Mesendoderm (in vitro differentiated cells): ENCODE measurements around the gene CC2D2A.

Source experiments
- DNase-seq: peaks from one replicate; pipeline ENCODE4 v3.0.0; 2013
- H2AK5ac ChIP-seq: 2 replicates; pipeline ENCODE4 v1.6.1; 2013; ENCODE audit warnings: low read length, inconsistent platforms
- H2BK120ac ChIP-seq: 2 replicates; pipeline ENCODE4 v1.6.1; 2013; ENCODE audit warnings: low read depth, mild to moderate bottlenecking, low read length, moderate library complexity, mixed read lengths
- H2BK15ac ChIP-seq: replicated peaks from 2 replicates; pipeline ENCODE4 v1.6.1; 2013; ENCODE audit warnings: low read depth, mild to moderate bottlenecking, moderate library complexity
- H2BK5ac ChIP-seq: 2 replicates; pipeline ENCODE4 v1.6.1; 2013; ENCODE audit warnings: low read length, inconsistent platforms
- H3K18ac ChIP-seq: 2 replicates; pipeline ENCODE4 v1.6.1; 2013; ENCODE audit warnings: mild to moderate bottlenecking, low read length, mixed read lengths
- H3K23ac ChIP-seq: one replicate; pipeline ENCODE4 v1.6.1; 2013; ENCODE audit warnings: low read length
- H3K27ac ChIP-seq: 2 replicates; pipeline ENCODE4 v1.5.1; 2013; ENCODE audit warnings: low read depth, mild to moderate bottlenecking, inconsistent platforms, low read length, moderate library complexity
- H3K27me3 ChIP-seq: 2 replicates; pipeline ENCODE4 v1.6.1; 2013; ENCODE audit warnings: low read length, control low read depth, mild to moderate bottlenecking, inconsistent platforms; ENCODE audit not compliant: insufficient read depth, poor library complexity
- H3K36me3 ChIP-seq: 2 replicates; pipeline ENCODE4 v1.6.1; 2013; ENCODE audit warnings: low read length, inconsistent platforms; ENCODE audit not compliant: control insufficient read depth, insufficient read depth
- H3K4ac ChIP-seq: one replicate; pipeline ENCODE4 v1.6.1; 2013; ENCODE audit warnings: low read depth, mild to moderate bottlenecking, low read length, moderate library complexity
- H3K4me1 ChIP-seq: 2 replicates; pipeline ENCODE4 v1.6.1; 2013; ENCODE audit warnings: low read depth, low read length, inconsistent platforms; ENCODE audit not compliant: control insufficient read depth
- H3K4me2 ChIP-seq: 2 replicates; pipeline ENCODE4 v1.6.1; 2013; ENCODE audit warnings: low read length
- H3K4me3 ChIP-seq: 2 replicates; pipeline ENCODE4 v1.5.1; 2013; ENCODE audit warnings: mild to moderate bottlenecking, low read length
- H3K56ac ChIP-seq: one replicate; pipeline ENCODE4 v1.6.1; 2013; ENCODE audit warnings: low read length
- H3K79me1 ChIP-seq: 2 replicates; pipeline ENCODE4 v1.6.1; 2013; ENCODE audit warnings: low read length, inconsistent platforms
- H3K79me2 ChIP-seq: 2 replicates; pipeline ENCODE4 v1.6.1; 2013; ENCODE audit warnings: mild to moderate bottlenecking, low read length; ENCODE audit not compliant: control insufficient read depth, insufficient read depth
- H3K9ac ChIP-seq: 2 replicates; pipeline ENCODE4 v1.6.1; 2013; ENCODE audit warnings: low read length, inconsistent platforms
- H4K5ac ChIP-seq: one replicate; pipeline ENCODE4 v1.6.1; 2013; ENCODE audit warnings: low read length
- H4K8ac ChIP-seq: one replicate; pipeline ENCODE4 v1.6.1; 2013; ENCODE audit warnings: low read depth, mild to moderate bottlenecking, control low read depth, low read length, moderate library complexity
- WGBS: extraction: QIAGEN DNeasy Blood & Tissue Kit; methylation state at CpG from one replicate; pipeline ENCODE4 v1.1.7; 2013; ENCODE audit warnings: low lambda C conversion rate, missing lambda C conversion rate; ENCODE audit not compliant: insufficient coverage; ENCODE audit errors: extremely low coverage; 5-methylcytosine and 5-hydroxymethylcytosine counted together

CC2D2A gene

GRCh38 chr4:15455290-15455689, 14.4 kb upstream of the CC2D2A start:
- no peak for DNase-seq

GRCh38 chr4:15457406-15458201, 12.1 kb upstream of the CC2D2A start:
- no peak overlapping the region for H2BK5ac ChIP-seq
- WGBS = no CpG with 5 or more reads among the region's 7 CpGs
- H4K5ac ChIP-seq = no peak overlapping the region
- no peak overlapping the region for H3K9ac ChIP-seq
- no peak overlapping the region for H2BK120ac ChIP-seq
- H3K79me1 ChIP-seq = no peaks in the 10 kb centered on the region
- no peak overlapping the region for H3K4ac ChIP-seq
- H3K79me2 ChIP-seq = no peaks in the 10 kb centered on the region
- peak; percentile 59 for DNase-seq
- H2AK5ac ChIP-seq = no peak overlapping the region
- H3K4me1 ChIP-seq = no peaks in the 10 kb centered on the region
- H3K27me3 ChIP-seq = no peaks in the 10 kb centered on the region
- H3K56ac ChIP-seq = no peak overlapping the region
- H3K4me2 ChIP-seq = no peak overlapping the region
- H2BK15ac ChIP-seq = no peak overlapping the region
- H4K8ac ChIP-seq = no peak overlapping the region
- no peak overlapping the region for H3K23ac ChIP-seq
- H3K18ac ChIP-seq = peak overlapping the region; percentile 12
- H3K27ac ChIP-seq = no peak overlapping the region
- H3K36me3 ChIP-seq = no peaks in the 10 kb centered on the region
- no peak overlapping the region for H3K4me3 ChIP-seq

More at GRCh38 chr4:15455290-15455689, 14.4 kb upstream of the CC2D2A start:
- H4K5ac ChIP-seq = no peak overlapping the region
- no peak overlapping the region for H2AK5ac ChIP-seq
- no peak overlapping the region for H3K23ac ChIP-seq
- no CpG with 5 or more reads among the region's 3 CpGs for WGBS
- H3K79me2 ChIP-seq = no peaks in the 10 kb centered on the region
- no peak overlapping the region for H4K8ac ChIP-seq
- H2BK15ac ChIP-seq = no peak overlapping the region
- no peak overlapping the region for H2BK5ac ChIP-seq
- no peak overlapping the region for H3K4ac ChIP-seq
- no peak overlapping the region for H3K9ac ChIP-seq
- H3K27me3 ChIP-seq = no peaks in the 10 kb centered on the region
- H3K4me3 ChIP-seq = no peak overlapping the region
- H3K18ac ChIP-seq = no peak overlapping the region
- no peak overlapping the region for H2BK120ac ChIP-seq
- H3K79me1 ChIP-seq = no peaks in the 10 kb centered on the region
- no peak overlapping the region for H3K56ac ChIP-seq
- H3K4me1 ChIP-seq = no peaks in the 10 kb centered on the region
- no peak overlapping the region for H3K4me2 ChIP-seq
- no peaks in the 10 kb centered on the region for H3K36me3 ChIP-seq
- no peak overlapping the region for H3K27ac ChIP-seq

- Histone ChIP-seq H2BK15ac (no peak overlapping the region), H4K5ac (no peak overlapping the region), H3K56ac (no peak overlapping the region), H3K9ac (no peak overlapping the region), H2AK5ac (no peak overlapping the region), H3K27me3 (no peaks in the 10 kb centered on the region), H3K27ac (no peak overlapping the region), H3K4me1 (no peaks in the 10 kb centered on the region), H3K18ac (no peak overlapping the region), H3K4me3 (no peak overlapping the region), H3K36me3 (no peaks in the 10 kb centered on the region), H3K23ac (no peak overlapping the region), H3K4ac (no peak overlapping the region), H3K4me2 (no peak overlapping the region), H4K8ac (no peak overlapping the region), H2BK120ac (no peak overlapping the region), H2BK5ac (no peak overlapping the region), H3K79me1 (no peaks in the 10 kb centered on the region), H3K79me2 (no peaks in the 10 kb centered on the region)
- no CpG with 5 or more reads among the region's 2 CpGs for WGBS
- no peak for DNase-seq
Observed at GRCh38 chr4:15458616-15459015, 11.1 kb upstream of the CC2D2A start.

GRCh38 chr4:15459706-15460105, 10.0 kb upstream of the CC2D2A start:
- Histone ChIP-seq H4K5ac (no peak overlapping the region), H3K4me3 (no peak overlapping the region), H3K79me2 (no peaks in the 10 kb centered on the region), H3K4me2 (no peak overlapping the region), H2BK120ac (no peak overlapping the region), H2BK5ac (no peak overlapping the region), H3K79me1 (no peaks in the 10 kb centered on the region), H3K18ac (no peak overlapping the region), H3K4me1 (no peaks in the 10 kb centered on the region), H4K8ac (no peak overlapping the region), H2BK15ac (no peak overlapping the region), H3K27me3 (no peaks in the 10 kb centered on the region), H3K23ac (no peak overlapping the region), H3K4ac (no peak overlapping the region), H2AK5ac (no peak overlapping the region), H3K9ac (no peak overlapping the region), H3K27ac (no peak overlapping the region), H3K36me3 (no peaks in the 10 kb centered on the region), H3K56ac (no peak overlapping the region)
- DNase-seq = no peak

GRCh38 chr4:15466596-15466995, 3.1 kb upstream of the CC2D2A start:
- WGBS = no CpG with 5 or more reads among the region's 1 CpG
- no peak overlapping the region for H3K56ac ChIP-seq
- H3K27me3 ChIP-seq = no peaks in the 10 kb centered on the region
- no peak overlapping the region for H3K9ac ChIP-seq
- H3K4me1 ChIP-seq = no peaks in the 10 kb centered on the region
- peak overlapping the region; percentile 76 for H4K8ac ChIP-seq
- H3K4me2 ChIP-seq = no peak overlapping the region
- no peak overlapping the region for H3K23ac ChIP-seq
- H3K4ac ChIP-seq = no peak overlapping the region
- no peak overlapping the region for H3K4me3 ChIP-seq
- no peak overlapping the region for H2AK5ac ChIP-seq
- H3K79me1 ChIP-seq = no peaks in the 10 kb centered on the region
- no peaks in the 10 kb centered on the region for H3K79me2 ChIP-seq
- no peak for DNase-seq
- no peak overlapping the region for H4K5ac ChIP-seq
- H3K18ac ChIP-seq = no peak overlapping the region
- H2BK15ac ChIP-seq = no peak overlapping the region
- H2BK120ac ChIP-seq = no peak overlapping the region
- no peak overlapping the region for H2BK5ac ChIP-seq
- no peaks in the 10 kb centered on the region for H3K36me3 ChIP-seq
- H3K27ac ChIP-seq = no peak overlapping the region

- WGBS = no CpG with 5 or more reads among the region's 3 CpGs
- H4K8ac ChIP-seq = no peak overlapping the region
Observed at GRCh38 chr4:15470128-15470475, 420 bp downstream of the CC2D2A start.

More at GRCh38 chr4:15470128-15470475, 420 bp downstream of the CC2D2A start:
- Histone ChIP-seq H3K18ac (no peak overlapping the region), H3K4me2 (peak overlapping the region; percentile 46), H3K9ac (peak overlapping the region; percentile 59), H4K5ac (no peak overlapping the region), H2BK120ac (no peak overlapping the region), H3K4me1 (peaks cover 2% of the 10 kb centered on the region), H3K4ac (peak overlapping the region; percentile 59), H3K56ac (peak overlapping the region; percentile 11), H2BK5ac (no peak overlapping the region), H3K79me2 (no peaks in the 10 kb centered on the region), H2AK5ac (no peak overlapping the region), H3K36me3 (no peaks in the 10 kb centered on the region), H2BK15ac (no peak overlapping the region), H3K4me3 (no peak overlapping the region), H3K27me3 (no peaks in the 10 kb centered on the region), H3K27ac (no peak overlapping the region), H3K79me1 (no peaks in the 10 kb centered on the region), H3K23ac (no peak overlapping the region)
- DNase-seq = no peak
